ENCODE data around the gene ATP6V0A1.
"Not testable (repeated sequence)": the region's sequence is repeated elsewhere in the genome, so short reads cannot be mapped to it uniquely, and the experiment has no call there.

The ATP6V0A1 gene

GRCh38 chr17:42537826-42538451 lies 79.3 kb downstream of the ATP6V0A1 start:
- no peak overlapping the region for H3K27ac ChIP-seq
- no peak for TF ChIP-seq CTCF (conservative IDR thresholded peaks at IDR 0.05)

- H3K27ac ChIP-seq, result no peak overlapping the region
- TF ChIP-seq CTCF (conservative IDR thresholded peaks at IDR 0.05), result no peak
These were observed 79.8 kb downstream of the ATP6V0A1 start for GRCh38 chr17:42538482-42538881.

- H3K27ac ChIP-seq, result not testable (repeated sequence)
These were observed 81.9 kb downstream of the ATP6V0A1 start for GRCh38 chr17:42540558-42540957.

- peak overlapping the region; percentile 10; the same call in 1 of the 2 replicates for H3K27ac ChIP-seq
- TF ChIP-seq CTCF (conservative IDR thresholded peaks at IDR 0.05), result no peak
These were observed 82.6 kb downstream of the ATP6V0A1 start for GRCh38 chr17:42541041-42541833.

GRCh38 chr17:42543190-42544079 lies 84.8 kb downstream of the ATP6V0A1 start:
- no peak overlapping the region for H3K27ac ChIP-seq
- no peak for TF ChIP-seq CTCF (conservative IDR thresholded peaks at IDR 0.05)

GRCh38 chr17:42544874-42545283 lies 86.2 kb downstream of the ATP6V0A1 start:
- no peak overlapping the region for H3K27ac ChIP-seq
- TF ChIP-seq CTCF (conservative IDR thresholded peaks at IDR 0.05), result no peak

- not testable (repeated sequence) for H3K27ac ChIP-seq
These were observed 87.3 kb downstream of the ATP6V0A1 start for GRCh38 chr17:42545755-42546505.

GRCh38 chr17:42547001-42547461 lies 88.4 kb downstream of the ATP6V0A1 start:
- H3K27ac ChIP-seq, result no peak overlapping the region
- TF ChIP-seq CTCF (conservative IDR thresholded peaks at IDR 0.05), result no peak

All from VCaP (cell line).